Stimulated activated CD4-positive, alpha-beta T cell treated with anti-CD3 and anti-CD28 coated beads, Interleukin-12 subunit alpha, Interleukin-12 subunit beta, amount 100 ng/mL, for 4 hours (primary cell): ENCODE data around the gene GPX6.
"Not testable (repeated sequence)": the region's sequence is repeated elsewhere in the genome, so short reads cannot be mapped to it uniquely, and the experiment has no call there.

Experiments
- DNase-seq: peaks from one replicate; pipeline ENCODE4 v3.0.0-alpha.2; 2020

GPX6 gene

DNA sequence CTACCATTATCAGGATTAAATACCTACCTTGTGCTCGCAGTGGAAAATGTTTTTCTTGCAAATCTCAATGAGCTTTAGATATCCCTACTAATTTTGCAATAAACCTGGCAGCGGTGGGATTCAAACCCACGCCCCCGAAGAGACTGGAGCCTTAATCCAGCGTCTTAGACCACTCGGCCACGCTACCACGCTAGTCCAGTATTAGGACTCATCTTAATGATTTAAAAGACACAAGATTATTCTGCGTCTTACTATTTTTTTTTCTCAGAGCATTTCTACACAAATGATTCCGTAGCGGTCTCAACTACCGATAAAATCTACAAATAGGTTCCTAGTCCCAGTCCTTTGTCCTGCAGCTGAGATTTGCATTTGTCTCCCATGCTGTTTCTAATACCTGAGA lies 37.1 kb downstream of the GPX6 start:
- no peak for DNase-seq

GRCh38 chr6:28474441-28475219 lies 41.0 kb downstream of the GPX6 start:
- no peak for DNase-seq

DNA sequence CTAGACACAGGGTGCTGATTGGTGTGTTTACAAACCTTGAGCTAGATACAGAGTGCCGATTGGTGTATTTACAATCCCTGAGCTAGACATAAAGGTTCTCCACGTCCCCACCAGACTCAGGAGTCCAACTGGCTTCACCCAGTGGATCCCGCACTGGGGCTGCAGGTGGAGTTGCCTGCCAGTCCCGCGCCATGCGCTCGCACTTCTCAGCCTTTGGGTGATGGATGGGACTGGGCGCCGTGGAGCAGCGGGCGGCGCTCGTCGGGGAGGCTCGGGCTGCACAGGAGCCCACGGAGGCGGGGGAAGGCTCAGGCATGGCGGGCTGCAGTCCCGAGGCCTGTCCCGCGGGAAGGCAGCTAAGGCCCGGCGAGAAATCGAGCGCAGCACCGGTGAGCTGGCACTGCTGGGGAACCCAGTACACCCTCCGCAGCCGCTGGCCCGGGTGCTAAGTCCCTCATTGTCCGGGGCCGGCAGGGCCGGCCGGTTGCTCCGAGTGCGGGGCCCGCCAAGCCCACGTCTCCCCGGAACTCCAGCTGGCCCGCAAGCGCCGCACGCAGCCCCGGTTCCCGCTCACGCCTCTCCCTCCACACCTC lies 46.3 kb downstream of the GPX6 start:
- DNase-seq: not testable (repeated sequence)

DNA sequence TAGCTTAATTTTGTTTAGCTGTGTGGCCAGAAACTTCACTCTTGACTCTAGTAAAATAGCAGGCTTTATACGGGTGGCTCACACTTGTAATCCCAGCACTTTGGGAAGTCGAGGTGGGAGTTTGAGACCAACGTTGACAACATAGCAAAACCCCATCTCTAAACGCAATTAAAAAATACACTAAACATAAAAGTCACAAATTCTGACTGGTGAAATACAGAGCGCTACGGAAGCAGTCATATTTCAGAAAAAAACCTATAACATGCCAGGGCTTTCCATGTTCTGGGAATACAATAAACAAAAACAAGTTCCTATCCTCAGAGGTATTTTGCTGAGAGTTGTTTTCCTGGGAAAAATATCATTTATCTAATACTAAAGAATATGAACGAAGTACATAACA lies 47.5 kb downstream of the GPX6 start:
- DNase-seq: no peak

- DNase-seq: no peak
Observed at GRCh38 chr6:28462401-28462800, 53.2 kb downstream of the GPX6 start.

GRCh38 chr6:28458568-28458967 lies 57.0 kb downstream of the GPX6 start:
- no peak for DNase-seq
